ENCODE measurements around the gene DOCK6. TPM values are rescaled to one million over a fixed set of nuclear protein-coding genes. Genes with fewer than 3 reads are reported as not detected.

The DOCK6 gene, protein sequence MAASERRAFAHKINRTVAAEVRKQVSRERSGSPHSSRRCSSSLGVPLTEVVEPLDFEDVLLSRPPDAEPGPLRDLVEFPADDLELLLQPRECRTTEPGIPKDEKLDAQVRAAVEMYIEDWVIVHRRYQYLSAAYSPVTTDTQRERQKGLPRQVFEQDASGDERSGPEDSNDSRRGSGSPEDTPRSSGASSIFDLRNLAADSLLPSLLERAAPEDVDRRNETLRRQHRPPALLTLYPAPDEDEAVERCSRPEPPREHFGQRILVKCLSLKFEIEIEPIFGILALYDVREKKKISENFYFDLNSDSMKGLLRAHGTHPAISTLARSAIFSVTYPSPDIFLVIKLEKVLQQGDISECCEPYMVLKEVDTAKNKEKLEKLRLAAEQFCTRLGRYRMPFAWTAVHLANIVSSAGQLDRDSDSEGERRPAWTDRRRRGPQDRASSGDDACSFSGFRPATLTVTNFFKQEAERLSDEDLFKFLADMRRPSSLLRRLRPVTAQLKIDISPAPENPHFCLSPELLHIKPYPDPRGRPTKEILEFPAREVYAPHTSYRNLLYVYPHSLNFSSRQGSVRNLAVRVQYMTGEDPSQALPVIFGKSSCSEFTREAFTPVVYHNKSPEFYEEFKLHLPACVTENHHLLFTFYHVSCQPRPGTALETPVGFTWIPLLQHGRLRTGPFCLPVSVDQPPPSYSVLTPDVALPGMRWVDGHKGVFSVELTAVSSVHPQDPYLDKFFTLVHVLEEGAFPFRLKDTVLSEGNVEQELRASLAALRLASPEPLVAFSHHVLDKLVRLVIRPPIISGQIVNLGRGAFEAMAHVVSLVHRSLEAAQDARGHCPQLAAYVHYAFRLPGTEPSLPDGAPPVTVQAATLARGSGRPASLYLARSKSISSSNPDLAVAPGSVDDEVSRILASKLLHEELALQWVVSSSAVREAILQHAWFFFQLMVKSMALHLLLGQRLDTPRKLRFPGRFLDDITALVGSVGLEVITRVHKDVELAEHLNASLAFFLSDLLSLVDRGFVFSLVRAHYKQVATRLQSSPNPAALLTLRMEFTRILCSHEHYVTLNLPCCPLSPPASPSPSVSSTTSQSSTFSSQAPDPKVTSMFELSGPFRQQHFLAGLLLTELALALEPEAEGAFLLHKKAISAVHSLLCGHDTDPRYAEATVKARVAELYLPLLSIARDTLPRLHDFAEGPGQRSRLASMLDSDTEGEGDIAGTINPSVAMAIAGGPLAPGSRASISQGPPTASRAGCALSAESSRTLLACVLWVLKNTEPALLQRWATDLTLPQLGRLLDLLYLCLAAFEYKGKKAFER (N-terminal part only)
- 65.8 TPM for total RNA-seq

- TF ChIP-seq POLR2A (IDR thresholded peaks at IDR 0.05) (no peak), POLR2AphosphoS5 (IDR thresholded peaks at IDR 0.05; ENCODE audit: insufficient read depth in 1 of 2, low read depth in 1 of 2) (no peak), CTCF (IDR thresholded peaks at IDR 0.05) (no peak)
- peak within 1 kb of the TSS; percentile 84 to 98 for H3K4me3 ChIP-seq
- intact Hi-C loops (cut with DNase I): no loop called here
These were observed at the start of gene DOCK6 for GRCh38 chr19:11261971-11262839. DOCK6 (minus strand) TSS chr19:11262524; CDS start chr19:11262440, 84 bp downstream.

GRCh38 chr19:11306337-11306736 is 44.0 kb upstream of the DOCK6 start:
- Histone ChIP-seq H3K4me3 (no peak overlapping the region), H3K4me1 (no peaks in the 10 kb centered on the region), H3K36me3 (no peaks in the 10 kb centered on the region), H3K27ac (no peak overlapping the region), H3K9me3 (no peaks in the 10 kb centered on the region), H3K27me3 (no peaks in the 10 kb centered on the region)
- intact Hi-C loops (cut with DNase I): no loop called here
- no peak for DNase-seq (ENCODE audit: extremely low spot score in 2 of 2)
- no peak for TF ChIP-seq CTCF (IDR thresholded peaks at IDR 0.05)
- TF ChIP-seq POLR2A (IDR thresholded peaks at IDR 0.05): no peak

More at GRCh38 chr19:11261971-11262839, at the start of gene DOCK6:
- no peaks in the 10 kb centered on the region for H3K27me3 ChIP-seq
- peaks cover 30% of the 10 kb centered on the region for H3K4me1 ChIP-seq
- peak within 1 kb of the TSS; percentile 82 for H3K27ac ChIP-seq
- no peaks in the 10 kb centered on the region for H3K36me3 ChIP-seq
- no peaks in the 10 kb centered on the region for H3K9me3 ChIP-seq
- DNase-seq (ENCODE audit: extremely low spot score in 2 of 2): no peak

GRCh38 chr19:11304936-11305335 is 42.6 kb upstream of the DOCK6 start:
- Histone ChIP-seq H3K27me3 (no peaks in the 10 kb centered on the region), H3K36me3 (no peaks in the 10 kb centered on the region), H3K9me3 (no peaks in the 10 kb centered on the region), H3K4me3 (no peak overlapping the region), H3K4me1 (no peaks in the 10 kb centered on the region), H3K27ac (no peak overlapping the region)
- no peak for DNase-seq (ENCODE audit: extremely low spot score in 2 of 2)
- intact Hi-C loops (cut with DNase I): no loop called here
- no peak for TF ChIP-seq POLR2A (IDR thresholded peaks at IDR 0.05)
- no peak for TF ChIP-seq POLR2AphosphoS5 (IDR thresholded peaks at IDR 0.05; ENCODE audit: insufficient read depth in 1 of 2, low read depth in 1 of 2)
- TF ChIP-seq CTCF (IDR thresholded peaks at IDR 0.05): no peak

DNA sequence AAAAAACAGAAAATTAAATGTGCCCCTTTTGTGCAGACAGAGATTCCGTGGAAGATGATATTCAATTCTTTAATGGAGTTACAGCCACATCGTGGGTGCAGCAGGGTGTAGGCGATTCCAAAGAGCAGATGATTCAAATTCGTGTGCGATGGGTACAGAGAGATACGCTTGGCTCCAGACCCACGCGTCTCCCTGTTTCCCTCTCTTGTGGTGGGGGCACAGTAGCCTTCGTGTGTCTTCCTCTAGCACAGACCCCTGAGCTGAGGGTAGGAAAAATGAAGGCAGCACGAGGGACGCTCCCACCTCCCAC is 38.4 kb upstream of the DOCK6 start:
- intact Hi-C loops (cut with DNase I): no loop called here
- peaks cover 12% of the 10 kb centered on the region for H3K4me1 ChIP-seq
- H3K36me3 ChIP-seq: no peaks in the 10 kb centered on the region

More for the DNA sequence above, 38.4 kb upstream of the DOCK6 start:
- Histone ChIP-seq H3K9me3 (no peaks in the 10 kb centered on the region), H3K27ac (no peak overlapping the region), H3K4me3 (no peak overlapping the region), H3K27me3 (no peaks in the 10 kb centered on the region)
- TF ChIP-seq POLR2A (IDR thresholded peaks at IDR 0.05) (no peak), CTCF (IDR thresholded peaks at IDR 0.05) (no peak), POLR2AphosphoS5 (IDR thresholded peaks at IDR 0.05; ENCODE audit: insufficient read depth in 1 of 2, low read depth in 1 of 2) (no peak)
- no peak for DNase-seq (ENCODE audit: extremely low spot score in 2 of 2)
